Suprapubic skin (tissue), 4 donors: Measurements from ENCODE around the gene USP9Y. TPM values are rescaled to one million over a fixed set of nuclear protein-coding genes. Genes with fewer than 3 reads are reported as not detected.

Experiments
- DNase-seq, 2 donors: peaks; one replicate each; pipeline ENCODE4 v3.0.0-alpha.2; 2019; ENCODE audit warnings: low spot score in 2 of 2
- H3K27ac ChIP-seq: fragments of 200-600 bp; sonication (generic); one replicate; pipeline ENCODE4 v1.5.1; 2019
- H3K27me3 ChIP-seq: fragments of 200-600 bp; sonication (generic); one replicate; pipeline ENCODE4 v1.5.1; 2019
- H3K36me3 ChIP-seq: fragments of 200-600 bp; sonication (generic); one replicate; pipeline ENCODE4 v1.5.1; 2019
- H3K4me1 ChIP-seq: fragments of 200-600 bp; sonication (generic); one replicate; pipeline ENCODE4 v1.5.1; 2019
- H3K4me3 ChIP-seq: fragments of 200-600 bp; sonication (generic); one replicate; pipeline ENCODE4 v1.5.1; 2019; ENCODE audit warnings: mild to moderate bottlenecking
- H3K9me3 ChIP-seq: fragments of 200-600 bp; sonication (generic); one replicate; pipeline ENCODE4 v1.5.1; 2019
- CTCF ChIP-seq, 2 donors: fragments of 200-600 bp in 1 of 2; fragments of 450-650 bp in 1 of 2; sonication (generic) in 1 of 2; IDR thresholded peaks; one replicate each; pipeline ENCODE4 v1.5.1; 2016 to 2019; ENCODE audit warnings: antibody characterized with exemption in 2 of 2, mild to moderate bottlenecking in 1 of 2, moderate library complexity in 1 of 2
- EP300 ChIP-seq: sonication (generic); formaldehyde crosslinking; IDR thresholded peaks from one replicate; pipeline ENCODE4 v1.6.1; 2017; ENCODE audit warnings: antibody characterized with exemption
- POLR2A ChIP-seq, 2 donors: fragments of 450-650 bp; IDR thresholded peaks; one replicate each; pipeline ENCODE4 v1.6.1; 2017; ENCODE audit warnings: antibody characterized with exemption in 2 of 2, mild to moderate bottlenecking in 2 of 2, moderate library complexity in 2 of 2
- POLR2AphosphoS5 ChIP-seq, 3 donors: sonication (generic); formaldehyde crosslinking; IDR thresholded peaks; one replicate each; pipeline ENCODE4 v1.6.1; 2017; ENCODE audit warnings: antibody characterized with exemption in 3 of 3
- WGBS: methylation state at CpG from one replicate; pipeline ENCODE4 v1.1.5; 2018; 5-methylcytosine and 5-hydroxymethylcytosine counted together
- total RNA-seq, 4 donors: library from RNA; depleted of rRNA; stranded (reverse); fragments of >200 nt; gene quantifications; one replicate each; pipeline ENCODE4 v1.1.0, GENCODE V29; 2016

The USP9Y gene
- total RNA-seq, 4 donors from 2014 or later = 16.5 to 20.3 TPM; not detected in 2

- Histone ChIP-seq H3K27me3 (no peaks in the 10 kb centered on the region), H3K4me1 (no peaks in the 10 kb centered on the region), H3K27ac (no peak overlapping the region), H3K4me3 (no peak overlapping the region), H3K9me3 (no peaks in the 10 kb centered on the region), H3K36me3 (peaks cover 2% of the 10 kb centered on the region)
- DNase-seq = no peak
- TF ChIP-seq CTCF (IDR thresholded peaks at IDR 0.05) (no peak), POLR2A (IDR thresholded peaks at IDR 0.05) (no peak), POLR2AphosphoS5 (IDR thresholded peaks at IDR 0.05) (no peak), EP300 (no peak)
- no CpG with 5 or more reads among the region's 4 CpGs for WGBS
Measured at GRCh38 chrY:12765976-12766375, 64.9 kb downstream of the USP9Y start.

- H3K36me3 ChIP-seq = peaks cover 9% of the 10 kb centered on the region
- H3K9me3 ChIP-seq = no peaks in the 10 kb centered on the region
- no peaks in the 10 kb centered on the region for H3K27me3 ChIP-seq
- DNase-seq = no peak
- H3K4me3 ChIP-seq = no peak overlapping the region
- H3K4me1 ChIP-seq = no peaks in the 10 kb centered on the region
- no CpG with 5 or more reads among the region's 3 CpGs for WGBS
- TF ChIP-seq POLR2AphosphoS5 (IDR thresholded peaks at IDR 0.05) (no peak), CTCF (IDR thresholded peaks at IDR 0.05) (no peak), POLR2A (IDR thresholded peaks at IDR 0.05) (no peak), EP300 (no peak)
- no peak overlapping the region for H3K27ac ChIP-seq
Measured at GRCh38 chrY:12784521-12784920, 83.5 kb downstream of the USP9Y start.

- peaks cover 10% of the 10 kb centered on the region for H3K36me3 ChIP-seq
- H3K9me3 ChIP-seq = no peaks in the 10 kb centered on the region
- H3K4me1 ChIP-seq = no peaks in the 10 kb centered on the region
- TF ChIP-seq EP300 = no peak
- no peak for TF ChIP-seq CTCF (IDR thresholded peaks at IDR 0.05)
- no peak for TF ChIP-seq POLR2AphosphoS5 (IDR thresholded peaks at IDR 0.05)
- TF ChIP-seq POLR2A (IDR thresholded peaks at IDR 0.05) = no peak
- no peak for DNase-seq
- no CpG with 5 or more reads among the region's 1 CpG for WGBS
- no peak overlapping the region for H3K4me3 ChIP-seq
- no peak overlapping the region for H3K27ac ChIP-seq
- no peaks in the 10 kb centered on the region for H3K27me3 ChIP-seq
Measured at GRCh38 chrY:12793999-12794398, 93.0 kb downstream of the USP9Y start.

- H3K27me3 ChIP-seq = no peaks in the 10 kb centered on the region
- no peak for TF ChIP-seq EP300
- TF ChIP-seq POLR2A (IDR thresholded peaks at IDR 0.05) = no peak
- TF ChIP-seq CTCF (IDR thresholded peaks at IDR 0.05) = no peak
- TF ChIP-seq POLR2AphosphoS5 (IDR thresholded peaks at IDR 0.05) = no peak
- no peaks in the 10 kb centered on the region for H3K4me1 ChIP-seq
- no peaks in the 10 kb centered on the region for H3K9me3 ChIP-seq
- WGBS = no CpG with 5 or more reads among the region's 1 CpG
- DNase-seq = no peak
- H3K36me3 ChIP-seq = no peaks in the 10 kb centered on the region
- no peak overlapping the region for H3K27ac ChIP-seq
- no peak overlapping the region for H3K4me3 ChIP-seq
Measured at GRCh38 chrY:12808046-12808445, 107.0 kb downstream of the USP9Y start.

- Histone ChIP-seq H3K4me1 (no peaks in the 10 kb centered on the region), H3K9me3 (no peaks in the 10 kb centered on the region), H3K27ac (no peak overlapping the region), H3K36me3 (no peaks in the 10 kb centered on the region), H3K4me3 (no peak overlapping the region), H3K27me3 (no peaks in the 10 kb centered on the region)
- TF ChIP-seq POLR2AphosphoS5 (IDR thresholded peaks at IDR 0.05) (no peak), EP300 (no peak), CTCF (IDR thresholded peaks at IDR 0.05) (no peak), POLR2A (IDR thresholded peaks at IDR 0.05) (no peak)
- no peak for DNase-seq
- WGBS = no CpG with 5 or more reads among the region's 3 CpGs
Measured at GRCh38 chrY:12809034-12809433, 108.0 kb downstream of the USP9Y start.
